AG09309 (cell line): ENCODE data around the gene BRINP1.
A peak's percentile ranks its signal among the peaks of the same experiment; 100 is the strongest.

ENCODE experiments used
- DNase-seq: peaks from one replicate; pipeline ENCODE4 v3.0.0-alpha.2; 2010; ENCODE audit warnings: low read depth
- H3K4me3 ChIP-seq: 2 replicates; pipeline ENCODE4 v1.5.1; 2011; ENCODE audit warnings: mild to moderate bottlenecking, low read depth, low read length, moderate library complexity; ENCODE audit not compliant: control insufficient read depth
- CTCF ChIP-seq: IDR thresholded peaks from 2 replicates; pipeline ENCODE4 v1.5.1; 2011; ENCODE audit warnings: mild to moderate bottlenecking, low read depth, low read length, inconsistent platforms; ENCODE audit not compliant: insufficient read depth, control insufficient read depth; ENCODE audit errors: missing control alignments

Gene BRINP1

GRCh38 chr9:119302988-119303698, 66.1 kb downstream of the BRINP1 start:
- no peak for TF ChIP-seq CTCF
- no peak overlapping the region for H3K4me3 ChIP-seq
- DNase-seq: no peak

- no peak for TF ChIP-seq CTCF
- no peak overlapping the region for H3K4me3 ChIP-seq
- no peak for DNase-seq
Observed at GRCh38 chr9:119298076-119298853, 71.0 kb downstream of the BRINP1 start.

- DNase-seq: no peak
- no peak for TF ChIP-seq CTCF
- H3K4me3 ChIP-seq: no peak overlapping the region
Observed at GRCh38 chr9:119291554-119291953, 77.7 kb downstream of the BRINP1 start.

GRCh38 chr9:119289740-119290433, 79.3 kb downstream of the BRINP1 start:
- no peak overlapping the region for H3K4me3 ChIP-seq
- no peak for DNase-seq
- peak; percentile 55 for TF ChIP-seq CTCF

- H3K4me3 ChIP-seq: no peak overlapping the region
- DNase-seq: peak; percentile 16
- TF ChIP-seq CTCF: no peak
Observed at GRCh38 chr9:119284587-119285337, 84.5 kb downstream of the BRINP1 start.

- no peak for TF ChIP-seq CTCF
- no peak overlapping the region for H3K4me3 ChIP-seq
- DNase-seq: no peak
Observed at GRCh38 chr9:119284118-119284517, 85.1 kb downstream of the BRINP1 start.
